GM12873 (cell line): ENCODE results near the gene TMEM132D.
A peak's percentile ranks its signal among the peaks of the same experiment; 100 is the strongest.

Experiments used
- TF ChIP-seq, protein P1 (sequence below): IDR thresholded peaks from 2 replicates; pipeline ENCODE4 v1.5.1; 2012; ENCODE audit warnings: low read depth, mild to moderate bottlenecking, moderate library complexity, low read length, control low read depth; ENCODE audit not compliant: insufficient read depth; ENCODE audit errors: missing control alignments

Gene TMEM132D

DNA sequence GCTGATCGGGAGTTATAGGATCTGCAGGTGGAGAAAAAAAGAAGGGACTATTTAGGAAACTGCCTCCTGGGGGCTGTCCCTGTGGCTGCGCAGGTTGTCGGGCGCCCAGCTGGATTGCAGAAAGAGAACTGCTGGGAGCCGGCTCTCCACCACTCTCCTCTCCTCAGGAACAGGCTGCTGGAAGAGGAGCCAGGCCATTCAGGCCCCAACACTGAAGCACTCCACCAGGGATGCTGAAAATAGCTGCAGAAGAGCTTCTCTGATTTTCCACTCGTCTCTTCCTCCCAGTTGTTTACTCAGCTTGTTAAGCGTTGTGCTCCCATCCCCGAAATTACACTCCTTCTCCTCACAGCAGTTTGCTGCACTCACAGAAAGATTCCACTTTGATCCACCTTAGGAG is 703.2 kb downstream of the TMEM132D start:
- TF ChIP-seq, protein P1, sequence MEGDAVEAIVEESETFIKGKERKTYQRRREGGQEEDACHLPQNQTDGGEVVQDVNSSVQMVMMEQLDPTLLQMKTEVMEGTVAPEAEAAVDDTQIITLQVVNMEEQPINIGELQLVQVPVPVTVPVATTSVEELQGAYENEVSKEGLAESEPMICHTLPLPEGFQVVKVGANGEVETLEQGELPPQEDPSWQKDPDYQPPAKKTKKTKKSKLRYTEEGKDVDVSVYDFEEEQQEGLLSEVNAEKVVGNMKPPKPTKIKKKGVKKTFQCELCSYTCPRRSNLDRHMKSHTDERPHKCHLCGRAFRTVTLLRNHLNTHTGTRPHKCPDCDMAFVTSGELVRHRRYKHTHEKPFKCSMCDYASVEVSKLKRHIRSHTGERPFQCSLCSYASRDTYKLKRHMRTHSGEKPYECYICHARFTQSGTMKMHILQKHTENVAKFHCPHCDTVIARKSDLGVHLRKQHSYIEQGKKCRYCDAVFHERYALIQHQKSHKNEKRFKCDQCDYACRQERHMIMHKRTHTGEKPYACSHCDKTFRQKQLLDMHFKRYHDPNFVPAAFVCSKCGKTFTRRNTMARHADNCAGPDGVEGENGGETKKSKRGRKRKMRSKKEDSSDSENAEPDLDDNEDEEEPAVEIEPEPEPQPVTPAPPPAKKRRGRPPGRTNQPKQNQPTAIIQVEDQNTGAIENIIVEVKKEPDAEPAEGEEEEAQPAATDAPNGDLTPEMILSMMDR = no peak

DNA sequence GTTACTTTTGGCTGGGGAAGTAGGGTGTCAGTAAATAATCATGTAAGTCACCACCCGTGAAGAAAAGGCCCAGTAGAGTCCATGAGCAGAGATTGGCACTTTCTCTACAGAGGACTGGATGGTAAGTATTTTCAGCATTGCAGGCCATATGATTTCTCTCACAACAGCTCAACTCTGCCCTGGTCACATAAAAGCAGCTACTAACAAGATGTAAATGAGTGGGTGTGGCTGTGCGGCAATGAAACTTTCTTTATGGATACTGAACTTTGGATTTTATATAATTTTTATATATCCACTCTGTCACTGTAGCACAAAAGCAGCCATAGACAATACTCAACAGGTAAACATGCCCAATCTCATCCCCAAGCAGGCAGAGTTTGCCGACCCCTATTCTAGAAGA is 706.9 kb downstream of the TMEM132D start:
- TF ChIP-seq, protein P1 = no peak

DNA sequence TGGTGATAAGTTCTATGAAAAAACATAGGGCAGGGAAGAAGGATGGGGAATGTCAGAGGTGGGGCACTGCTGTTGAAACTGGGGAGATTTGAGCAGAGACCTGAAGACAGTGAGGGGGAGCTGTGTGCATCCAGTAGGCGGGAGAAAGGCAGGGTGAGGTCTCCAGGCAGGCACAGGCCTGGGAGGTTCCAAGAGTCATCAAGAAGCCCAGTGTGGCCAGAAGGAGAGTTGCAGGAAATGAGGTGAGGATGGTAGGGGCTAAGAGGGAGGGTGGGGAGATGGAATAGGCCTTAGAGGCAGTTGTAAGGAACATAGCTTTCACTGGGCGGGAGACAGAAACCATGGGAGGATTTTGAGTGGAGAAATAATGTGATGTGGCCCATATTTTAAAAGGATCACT is 708.7 kb downstream of the TMEM132D start:
- TF ChIP-seq, protein P1 = no peak

DNA sequence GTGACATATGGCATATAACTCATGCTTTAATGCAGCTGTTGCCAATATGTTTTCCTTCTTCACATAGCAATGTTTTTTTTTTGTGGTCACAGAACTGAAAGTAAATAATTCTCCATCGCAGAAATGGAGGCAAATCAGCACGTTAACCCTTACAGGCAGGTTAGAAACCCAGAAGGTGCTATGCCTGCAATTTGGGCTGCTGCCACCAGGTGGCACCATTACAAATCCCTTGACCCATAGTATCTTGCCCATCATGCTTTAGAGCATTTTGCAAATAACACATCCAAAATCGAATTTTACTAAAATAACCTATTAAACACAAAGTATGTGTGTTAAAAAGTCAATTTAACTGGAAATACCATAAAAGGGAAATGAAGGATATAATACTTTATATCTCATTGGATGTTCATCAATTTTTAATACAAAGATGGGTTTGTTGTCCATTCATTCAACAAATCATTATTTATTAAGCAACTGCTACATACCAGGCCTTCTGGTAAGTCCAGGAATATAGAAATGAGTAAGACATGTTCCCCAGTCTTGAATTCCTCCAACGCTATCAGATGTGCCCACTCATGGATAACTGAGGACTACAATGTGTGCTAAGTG is 710.5 kb downstream of the TMEM132D start:
- TF ChIP-seq, protein P1 = peak; percentile 79

DNA sequence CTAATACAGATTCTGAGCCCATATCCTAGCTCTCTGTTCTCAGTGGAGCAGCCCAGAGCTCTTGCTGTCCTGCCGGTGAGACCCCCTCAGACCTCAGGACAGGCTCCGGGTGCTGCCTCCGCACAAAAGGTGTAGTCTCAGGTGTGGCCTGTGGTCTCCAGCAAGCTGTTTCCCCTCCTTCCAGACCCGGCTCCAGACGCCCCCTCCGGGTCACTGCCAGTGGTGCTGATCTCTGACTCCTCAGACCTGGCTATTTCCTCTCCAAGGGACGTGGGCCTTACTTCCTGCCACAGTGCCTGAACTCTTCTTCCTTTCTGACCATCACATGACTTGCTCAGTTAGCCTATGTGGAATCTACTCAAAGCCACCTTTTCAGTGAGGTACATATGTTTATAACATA is 713.0 kb downstream of the TMEM132D start:
- TF ChIP-seq, protein P1 = peak; percentile 17

DNA sequence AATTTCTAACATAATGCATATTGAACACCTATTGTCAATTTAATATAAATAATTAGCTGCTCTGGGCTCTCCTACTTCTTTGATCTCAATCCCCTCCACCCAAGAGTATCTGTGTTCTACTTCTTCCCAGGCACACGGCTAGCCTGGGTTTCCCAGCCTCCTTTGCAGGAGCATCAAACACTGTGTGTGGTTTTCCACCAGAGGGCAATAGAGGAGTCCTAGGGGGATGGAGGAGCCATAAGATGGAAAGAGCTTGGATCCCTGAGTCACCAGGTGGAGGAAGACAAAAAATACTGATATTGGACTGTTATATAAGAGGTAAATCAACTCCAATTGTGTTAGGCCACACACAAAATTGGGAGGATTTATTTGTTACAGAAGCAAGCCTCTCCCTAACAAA is 716.9 kb downstream of the TMEM132D start:
- TF ChIP-seq, protein P1 = peak; percentile 36

DNA sequence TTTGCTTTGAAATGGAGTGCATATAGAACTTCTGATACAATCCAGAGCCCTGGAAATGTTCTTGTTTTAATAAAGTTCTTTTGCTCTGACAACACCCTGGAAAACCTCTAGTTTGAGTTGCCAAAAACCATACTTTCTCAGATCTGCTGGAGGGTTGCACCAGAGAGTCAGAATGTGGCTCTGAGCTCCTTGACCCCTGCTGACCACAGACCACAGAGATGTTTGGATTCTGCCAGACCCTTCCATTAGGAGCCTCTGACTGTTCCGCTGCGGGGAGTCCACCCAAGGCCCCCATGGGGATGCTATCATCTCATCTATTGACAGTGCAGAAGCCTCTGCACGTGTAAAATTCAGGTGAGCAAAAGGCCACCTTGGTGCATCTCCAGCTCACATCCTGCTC is 718.0 kb downstream of the TMEM132D start:
- TF ChIP-seq, protein P1 = no peak
